ENCODE measurements around the gene IGDCC3.

- TF ChIP-seq POLR2AphosphoS5 (IDR thresholded peaks at IDR 0.05; ENCODE audit: insufficient read depth, low read depth, low read length) (no peak), EZH2 (IDR thresholded peaks at IDR 0.05; ENCODE audit: borderline replicate concordance, low read depth, low read length, severe bottlenecking) (no peak), CTCF (IDR thresholded peaks at IDR 0.05; ENCODE audit: extremely low read depth in 1 of 2, insufficient read depth in 1 of 2, low read depth in 1 of 2, low read length in 2 of 2) (no peak), POLR2A (IDR thresholded peaks at IDR 0.05; ENCODE audit: low read depth, low read length) (no peak), MYC (IDR thresholded peaks at IDR 0.05; ENCODE audit: low read depth, low read length) (no peak), MAX (IDR thresholded peaks at IDR 0.05; ENCODE audit: insufficient read depth, insufficient read length) (no peak), FOS (IDR thresholded peaks at IDR 0.05; ENCODE audit: borderline replicate concordance, insufficient read depth, low read length) (no peak), GATA2 (IDR thresholded peaks at IDR 0.05; ENCODE audit: insufficient read depth, insufficient read length, low read depth, low read length) (no peak)
These were observed 12.6 kb downstream of the IGDCC3 start for GRCh38 chr15:65365229-65365628.
